GM19023 (cell line): ENCODE data around the gene TLNRD1.

Experiments
- ATAC-seq: cut with Tn5 transposase; IDR thresholded peaks from one replicate; pipeline ENCODE4 v1.9.1; 2021; ENCODE audit warnings: mild to moderate bottlenecking, moderate library complexity; ENCODE audit not compliant: unreplicated experiment

TLNRD1 gene

DNA sequence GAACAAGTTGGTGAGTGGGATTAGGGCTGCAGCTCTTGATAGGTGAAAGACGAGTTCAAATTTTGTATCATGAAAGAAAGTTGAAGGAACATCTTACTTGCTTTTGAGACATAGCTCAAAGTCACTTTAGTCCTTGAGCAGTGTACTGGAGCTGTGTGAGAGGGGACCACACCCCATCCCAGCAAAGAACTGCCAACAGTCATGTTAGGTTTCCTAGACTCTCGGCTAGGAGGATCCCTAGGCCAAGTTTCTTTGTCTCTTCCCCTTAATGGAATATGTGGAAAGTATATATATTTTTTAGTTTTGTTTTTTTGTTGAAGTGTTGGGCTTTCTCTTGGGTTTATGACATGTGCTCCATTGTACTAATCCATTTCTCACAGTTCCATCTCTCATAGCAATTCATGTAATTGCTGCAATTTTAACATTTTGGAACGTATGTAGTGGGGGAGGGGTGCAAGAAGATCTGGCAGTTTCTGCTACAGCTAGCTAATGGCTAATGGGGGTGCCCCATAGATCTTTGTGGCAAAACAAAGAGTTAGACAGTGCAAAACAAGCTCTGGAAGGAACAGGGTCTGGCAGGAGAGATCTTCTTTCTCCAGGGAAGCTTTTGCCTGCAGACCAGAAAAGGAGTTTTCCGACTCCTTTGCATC lies 25.1 kb downstream of the TLNRD1 start:
- no peak for ATAC-seq

DNA sequence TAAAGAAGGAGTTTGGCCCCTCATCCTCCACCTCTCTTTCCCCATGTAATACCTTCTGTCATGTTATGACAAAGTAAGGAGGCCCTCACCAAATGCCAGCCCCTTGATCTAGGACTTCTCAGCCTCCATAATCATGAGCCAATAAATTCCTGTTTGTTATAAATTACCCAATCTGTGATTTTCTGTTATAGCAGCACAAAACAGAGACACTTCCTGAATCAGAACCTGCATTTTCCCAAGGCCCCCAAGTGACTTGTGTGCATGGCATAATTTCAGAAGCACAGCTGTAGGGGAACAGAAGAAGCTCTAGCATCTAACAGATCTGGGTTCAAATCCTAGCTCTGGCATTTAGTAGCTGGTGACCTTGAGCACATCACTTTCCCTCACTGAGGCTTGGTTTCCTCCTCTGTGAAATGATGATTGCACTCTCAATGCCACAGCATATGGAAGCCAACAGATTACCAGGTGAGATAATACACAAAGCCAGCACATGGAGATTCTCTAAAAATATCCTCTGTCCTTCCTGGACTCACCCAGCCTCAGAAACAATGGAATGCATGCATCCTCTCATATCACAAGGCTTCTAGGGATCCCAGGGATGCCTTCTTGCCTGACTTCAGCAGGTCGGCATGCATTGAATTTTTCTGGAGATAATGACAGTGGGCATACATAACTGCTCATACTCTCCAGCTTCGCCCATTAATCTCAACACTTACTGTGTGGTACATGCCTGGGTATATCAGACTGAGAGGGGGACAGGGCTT lies 26.3 kb downstream of the TLNRD1 start:
- ATAC-seq, result no peak

DNA sequence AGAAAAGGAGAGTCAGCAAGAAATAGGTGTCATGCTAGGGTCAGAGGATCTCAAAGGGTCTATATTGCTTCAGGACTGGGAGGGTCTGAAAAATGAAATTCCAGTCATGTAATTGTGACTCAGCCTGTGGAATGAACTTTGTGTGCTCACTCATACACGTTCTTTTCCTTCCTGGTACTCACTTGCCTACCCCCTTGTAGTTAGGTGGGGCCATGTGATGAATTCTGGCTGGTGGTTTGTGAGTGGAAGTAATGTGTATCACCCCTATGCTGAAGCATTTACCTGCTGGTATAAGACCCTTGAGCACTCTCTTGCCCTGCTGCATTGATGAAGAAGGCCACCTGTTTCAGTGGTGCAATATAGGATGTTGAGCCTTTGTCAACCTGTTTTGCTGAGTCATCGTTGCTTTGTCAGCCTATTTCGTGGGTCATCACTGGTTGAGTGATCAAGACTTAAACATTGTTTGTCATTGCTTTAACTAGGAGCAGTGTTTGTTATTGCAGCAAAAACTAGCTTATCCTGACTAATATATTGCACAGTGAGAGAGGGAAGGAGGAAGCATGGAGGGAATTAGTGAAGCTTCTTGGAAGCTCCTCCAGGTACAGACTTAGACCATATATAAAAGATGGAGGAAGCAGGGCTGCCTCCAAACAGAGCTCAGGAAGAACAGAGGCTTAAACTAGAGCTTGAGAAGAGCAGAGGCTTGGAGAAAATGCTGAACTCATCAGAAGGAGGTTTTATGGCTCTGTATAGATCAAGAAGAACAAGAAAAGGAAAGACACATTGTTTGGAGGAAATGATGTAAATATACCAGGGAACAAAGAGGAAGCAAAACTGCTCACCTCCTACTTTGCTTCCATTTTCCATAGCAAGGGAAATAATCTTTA lies 28.9 kb downstream of the TLNRD1 start:
- no peak for ATAC-seq

DNA sequence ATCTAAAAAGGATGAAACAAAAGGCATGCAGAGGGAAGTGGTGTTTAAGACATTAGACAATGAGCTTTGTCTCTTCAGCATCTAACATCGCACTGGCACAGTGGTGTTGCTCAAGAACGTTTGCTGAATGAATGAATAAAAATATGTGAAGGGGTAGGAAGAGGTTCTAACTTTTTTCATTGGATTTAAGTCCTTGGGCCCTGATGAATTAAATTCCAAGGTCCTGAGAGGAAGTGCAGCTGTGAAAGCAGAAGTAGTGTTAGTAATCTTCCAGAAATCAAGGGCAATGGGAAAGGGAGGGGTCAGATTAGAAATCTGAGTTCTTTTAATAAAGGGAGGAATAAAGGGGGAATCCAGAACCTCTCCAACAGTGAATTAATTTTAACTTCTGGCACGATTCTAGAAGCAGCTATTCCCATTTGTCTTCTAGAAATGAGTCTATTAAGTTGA lies 29.6 kb downstream of the TLNRD1 start:
- no peak for ATAC-seq

DNA sequence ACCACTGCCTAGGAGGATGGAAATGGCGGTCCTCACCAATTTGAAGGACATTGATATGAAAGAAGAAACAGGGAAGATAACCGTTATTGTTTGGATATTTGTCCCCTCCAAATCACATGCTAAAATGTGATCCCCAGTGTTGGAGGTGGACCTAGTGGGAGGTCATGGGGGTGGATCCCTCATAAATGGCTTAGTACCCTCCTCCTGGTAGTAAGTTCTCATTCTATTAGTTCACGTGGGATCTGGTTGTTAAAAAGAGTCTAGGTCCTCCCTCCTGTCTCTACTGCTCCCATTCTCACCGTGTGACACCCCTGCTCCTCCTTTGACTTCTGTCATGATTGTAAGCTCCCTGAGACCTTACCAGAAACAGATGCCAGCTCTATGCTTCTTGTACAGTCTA lies 30.5 kb downstream of the TLNRD1 start:
- no peak for ATAC-seq

DNA sequence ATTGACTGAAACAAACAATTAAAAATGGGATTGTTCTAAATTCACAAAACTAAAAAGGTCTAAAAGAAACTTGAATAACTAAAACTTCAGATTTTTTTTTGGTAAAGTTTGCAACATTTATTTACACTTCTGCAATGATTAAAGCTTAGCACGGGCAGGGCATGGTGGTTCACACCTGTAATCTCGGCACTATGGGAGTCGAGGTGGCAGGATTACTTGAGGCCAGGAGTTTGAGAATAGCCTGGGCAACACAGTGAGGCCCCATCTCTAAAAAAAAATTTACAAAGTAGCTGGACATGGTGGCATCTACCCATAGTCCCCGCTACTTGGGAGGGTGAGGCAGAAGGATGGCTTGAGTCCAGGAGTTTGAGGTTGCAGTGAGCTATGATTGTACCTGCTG lies 31.6 kb downstream of the TLNRD1 start:
- ATAC-seq, result no peak

DNA sequence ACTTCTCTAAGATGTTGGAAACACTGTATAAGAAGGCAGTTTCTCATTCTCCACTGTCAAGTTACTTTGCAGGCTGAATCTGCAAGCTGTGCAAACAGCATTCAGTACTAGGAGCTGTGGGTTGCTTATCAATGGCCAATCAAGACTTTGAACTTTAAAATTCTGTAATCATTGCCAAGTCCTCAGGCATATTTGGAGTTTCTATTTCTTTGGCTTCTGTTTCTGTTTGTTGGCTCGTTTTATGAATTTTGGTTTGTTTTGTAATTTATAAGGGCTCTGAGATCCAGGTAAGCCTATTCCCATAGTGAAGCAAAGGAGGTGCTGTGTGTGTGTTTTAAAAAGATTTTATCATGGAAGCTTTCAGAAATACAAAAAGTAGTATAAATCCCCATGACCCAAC lies 32.1 kb downstream of the TLNRD1 start:
- no peak for ATAC-seq

DNA sequence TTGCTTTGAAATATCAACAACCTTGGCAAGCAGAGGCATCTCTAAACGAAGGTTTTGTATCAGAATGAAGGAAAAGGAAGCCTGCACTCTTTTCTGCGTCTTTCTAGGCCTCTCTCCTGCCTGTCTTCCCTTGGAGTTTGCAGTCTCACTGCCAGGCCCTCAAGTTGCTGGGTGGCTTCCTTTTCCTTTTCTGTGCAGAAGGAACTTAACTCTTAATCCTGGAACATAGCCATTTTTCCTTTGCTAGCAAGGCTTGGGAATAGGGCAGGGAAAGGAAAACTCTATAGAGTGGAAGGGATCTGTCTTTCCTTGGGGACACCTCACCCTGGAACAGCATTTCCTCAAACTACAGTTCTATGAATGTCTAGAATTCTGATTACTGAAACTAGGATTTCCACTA lies 32.8 kb downstream of the TLNRD1 start:
- ATAC-seq, result no peak

DNA sequence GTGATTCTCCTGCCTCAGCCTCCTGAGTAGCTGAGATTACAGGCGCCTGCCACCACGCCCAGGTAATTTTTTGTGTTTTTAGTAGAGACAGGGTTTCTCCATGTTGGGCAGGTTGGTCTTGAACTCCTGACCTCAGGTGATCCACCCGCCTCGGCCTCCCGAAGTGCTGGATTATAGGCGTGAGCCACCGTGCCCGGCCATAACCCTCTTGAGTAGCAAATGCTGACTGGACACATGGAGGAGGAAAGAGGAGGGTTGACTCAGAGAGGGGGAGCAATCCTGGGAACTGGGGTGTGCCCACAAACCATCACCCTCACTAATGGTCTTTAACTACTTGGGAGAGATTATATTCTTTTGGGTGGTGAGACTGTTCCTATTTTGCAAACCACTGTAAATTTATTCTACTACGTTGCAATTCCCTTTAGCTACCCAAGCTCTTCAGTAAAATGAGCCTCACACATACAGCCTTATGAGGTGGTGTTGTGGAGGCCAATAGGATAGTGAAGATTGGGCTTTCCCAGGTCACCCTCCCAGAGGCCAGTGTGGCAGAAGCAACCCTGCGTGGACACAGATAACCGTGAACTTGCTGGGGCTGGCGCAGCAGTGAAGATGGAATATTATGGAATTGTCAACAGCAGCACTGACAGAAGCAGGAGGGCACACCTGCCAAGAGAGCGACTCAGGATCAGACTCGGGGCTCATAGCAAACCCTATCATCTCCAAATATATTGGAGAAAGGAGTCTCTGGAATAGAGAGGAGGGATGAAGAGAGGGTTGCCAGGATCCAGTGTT lies 37.4 kb downstream of the TLNRD1 start:
- no peak for ATAC-seq

DNA sequence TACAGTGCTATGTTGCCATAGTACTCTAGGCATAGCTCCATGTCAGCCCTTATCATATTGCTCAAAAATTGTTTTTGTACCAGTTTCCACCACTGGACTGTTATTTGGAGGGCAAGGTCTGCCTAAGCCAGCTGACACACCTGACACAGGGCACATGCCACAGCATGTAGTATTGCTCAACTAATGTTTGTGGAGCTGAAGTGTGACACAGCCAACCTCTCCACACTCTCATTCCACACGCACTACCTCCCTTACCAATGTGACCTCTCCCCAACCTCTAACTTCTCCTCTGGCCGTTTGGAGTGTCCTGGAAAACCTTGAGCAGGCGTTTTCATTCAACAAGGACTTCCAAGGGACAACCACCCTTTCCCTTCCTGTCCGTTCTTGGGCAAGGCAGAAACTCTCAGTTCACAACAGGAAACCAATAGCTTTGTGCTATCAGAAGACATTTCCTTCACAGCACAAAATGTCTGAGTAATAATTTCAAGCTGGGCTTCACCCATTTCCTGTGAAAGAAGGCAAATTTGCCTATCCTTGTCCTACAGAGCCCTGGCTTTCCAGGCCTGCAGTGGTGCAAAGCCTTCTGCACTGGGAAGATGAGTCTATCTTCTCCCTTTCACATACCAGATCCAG lies 38.4 kb downstream of the TLNRD1 start:
- no peak for ATAC-seq

DNA sequence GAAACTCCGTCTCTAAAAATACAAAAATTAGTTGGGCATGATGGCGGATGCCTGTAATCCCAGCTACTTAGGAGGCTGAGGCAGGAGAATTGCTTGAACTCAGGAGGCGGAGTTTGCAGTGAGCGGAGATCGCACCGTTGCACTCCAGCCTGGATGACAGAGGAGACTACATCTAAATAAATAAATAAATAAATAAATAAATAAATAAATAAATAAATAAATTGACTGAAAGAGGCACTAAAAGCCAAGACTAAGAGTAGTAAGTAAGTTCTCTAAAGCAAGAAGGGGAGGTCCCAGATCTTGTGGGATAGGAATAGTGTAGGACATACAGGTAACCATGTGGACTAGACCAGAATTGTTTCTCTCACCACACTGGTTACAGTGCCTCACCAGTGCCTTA lies 40.0 kb downstream of the TLNRD1 start:
- no peak for ATAC-seq

DNA sequence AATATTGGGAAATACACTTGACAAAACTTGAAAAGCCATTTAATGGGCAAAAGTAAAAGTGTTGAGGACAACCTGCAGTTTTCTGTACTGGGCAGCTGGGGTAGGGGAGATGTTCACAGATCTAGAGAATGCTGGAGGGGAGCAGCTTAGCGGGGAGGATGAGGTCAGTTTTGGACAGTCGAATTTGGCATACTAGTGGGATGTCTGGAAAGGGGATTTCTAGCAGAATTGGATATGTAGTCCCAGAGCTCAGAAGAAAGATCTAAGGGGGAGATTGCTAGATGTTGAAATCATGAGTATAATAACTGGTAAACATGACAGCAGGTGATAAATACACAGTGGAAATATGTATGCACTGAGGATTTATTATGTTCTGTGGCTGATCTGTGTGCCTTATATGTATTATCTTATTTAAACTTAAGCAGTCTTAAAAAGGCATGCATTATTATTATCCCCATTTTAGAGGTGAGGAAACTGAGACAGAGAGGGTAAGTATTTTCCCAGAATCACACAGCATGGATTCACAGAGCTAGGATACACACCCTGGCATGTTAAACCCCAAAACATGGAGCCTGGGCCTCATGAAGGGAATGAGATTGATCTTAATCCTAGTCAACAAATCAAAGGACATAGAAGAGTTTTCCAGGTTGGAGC lies 42.7 kb downstream of the TLNRD1 start:
- no peak for ATAC-seq

DNA sequence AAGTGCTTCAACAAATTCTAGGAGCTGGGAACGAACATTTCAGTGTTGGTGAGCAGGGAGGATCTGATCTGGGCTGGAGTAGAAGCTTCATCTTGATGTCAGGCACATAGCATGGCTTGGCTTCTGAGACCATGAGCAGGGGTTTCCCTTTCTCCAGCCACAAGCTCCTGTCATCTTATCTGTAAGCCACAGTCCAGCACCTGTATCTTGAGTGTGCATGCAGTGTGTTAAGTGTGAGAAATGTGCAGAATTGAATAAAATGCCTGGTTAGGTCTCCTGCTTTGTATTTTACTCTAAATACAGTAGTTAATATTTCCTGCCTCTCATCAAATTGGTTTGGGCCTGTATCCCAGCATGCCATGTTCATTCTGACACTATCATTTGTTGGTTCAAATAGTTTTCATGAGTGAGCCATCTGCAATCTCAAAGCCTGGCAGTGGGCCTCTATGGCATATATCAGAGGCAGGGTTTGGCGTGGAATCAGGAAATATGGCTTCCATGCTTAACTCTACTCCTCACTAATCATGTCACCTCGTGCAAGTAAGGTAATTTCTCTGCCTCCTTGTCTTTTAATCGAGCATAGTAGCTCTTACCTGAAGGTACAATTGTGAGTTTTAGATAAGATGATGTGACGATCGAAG lies 43.3 kb downstream of the TLNRD1 start:
- ATAC-seq, result no peak

DNA sequence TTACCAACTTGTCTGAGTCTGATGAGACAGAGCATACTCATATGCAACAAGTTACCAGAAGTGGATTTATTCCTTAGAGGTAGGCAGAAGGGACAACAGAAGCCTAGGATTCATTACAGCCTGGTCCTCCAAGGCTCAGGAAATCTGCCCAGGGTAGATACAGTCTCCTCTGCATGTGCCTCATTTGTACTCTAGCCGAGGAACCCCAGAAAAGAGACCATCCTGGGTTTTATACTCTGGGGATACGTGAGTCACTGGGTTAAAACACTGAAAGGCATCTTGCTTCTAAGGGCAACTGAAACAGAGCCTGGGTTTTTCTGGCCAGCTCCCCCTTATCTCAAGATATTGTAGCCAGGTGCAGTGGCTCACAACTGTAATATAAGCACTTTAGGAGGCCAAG lies 45.6 kb downstream of the TLNRD1 start:
- no peak for ATAC-seq

DNA sequence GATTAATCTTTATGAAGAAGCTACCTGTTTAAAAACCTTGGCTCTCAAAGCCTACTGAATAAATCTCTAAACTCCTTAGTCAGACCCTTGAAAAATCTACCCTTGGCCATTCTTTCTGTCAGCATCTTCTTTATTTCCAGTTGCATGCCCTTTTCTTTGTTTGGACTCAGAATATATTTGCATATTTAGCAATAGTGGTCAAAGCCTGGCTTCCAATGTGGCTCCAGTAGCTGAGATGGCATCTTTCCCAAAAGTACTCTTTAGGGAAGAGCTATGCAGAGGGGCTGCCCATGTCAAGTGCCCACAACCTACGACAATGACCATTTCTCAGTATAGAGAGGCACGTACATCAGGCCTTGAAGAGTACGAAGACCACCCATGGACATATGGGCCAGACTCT lies 47.2 kb downstream of the TLNRD1 start:
- no peak for ATAC-seq

DNA sequence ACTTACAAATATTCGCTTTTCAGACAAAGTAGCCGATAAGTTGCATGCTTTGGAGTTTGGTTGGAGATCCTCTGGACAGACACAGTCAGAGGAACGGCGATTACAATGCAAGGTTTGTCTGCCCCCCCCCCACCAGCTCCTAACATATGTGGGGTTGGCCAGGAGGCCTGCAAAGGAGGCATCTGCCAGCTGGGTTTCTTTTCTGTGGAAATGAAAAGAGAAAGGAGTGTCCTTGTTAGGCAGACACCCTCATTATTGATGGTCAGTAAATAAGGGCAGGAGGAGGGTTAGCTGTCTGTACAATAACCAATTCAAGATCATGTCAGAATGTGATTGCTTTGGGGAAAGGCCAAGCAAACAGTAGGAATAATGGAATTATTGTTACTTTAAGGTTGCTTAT lies 49.1 kb downstream of the TLNRD1 start:
- ATAC-seq, result no peak

DNA sequence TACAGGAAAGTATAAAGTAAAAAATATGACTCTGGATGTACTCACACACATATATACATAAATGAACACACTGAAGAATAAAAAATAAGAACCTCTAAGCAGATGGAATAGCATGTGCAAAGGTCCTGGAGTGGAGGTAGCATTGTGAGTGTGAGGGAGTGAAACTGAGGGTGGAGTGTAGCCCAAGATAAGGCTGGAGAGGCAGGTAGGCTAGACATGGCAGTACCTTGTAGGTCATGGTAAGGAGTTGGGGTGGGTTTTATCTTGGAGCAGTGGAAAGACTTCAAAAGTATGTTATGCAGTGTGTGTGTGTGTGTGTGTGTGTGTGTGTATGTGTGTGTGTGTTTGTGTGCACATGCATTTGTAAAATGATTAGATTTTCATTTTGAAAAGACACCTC lies 49.5 kb downstream of the TLNRD1 start:
- ATAC-seq, result no peak

DNA sequence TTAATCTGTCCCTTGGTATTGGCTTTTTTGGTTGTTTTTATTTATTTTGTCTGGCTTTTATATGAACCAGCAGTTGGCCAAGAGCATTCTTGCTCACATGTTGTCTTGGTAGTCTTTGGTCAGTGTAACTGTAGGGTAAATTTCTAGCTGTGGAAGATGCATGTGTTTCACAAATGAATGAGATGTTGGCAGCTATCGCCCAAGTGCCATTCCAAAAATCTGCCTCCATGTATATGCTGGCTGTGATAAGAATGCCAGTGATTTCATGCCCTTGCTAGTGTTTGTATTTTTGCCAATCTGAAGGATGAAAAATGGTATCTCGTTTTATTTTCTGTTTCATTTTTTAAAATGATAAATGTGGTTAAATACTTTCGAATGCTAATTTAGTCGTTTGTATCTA lies 50.1 kb downstream of the TLNRD1 start:
- ATAC-seq, result no peak

DNA sequence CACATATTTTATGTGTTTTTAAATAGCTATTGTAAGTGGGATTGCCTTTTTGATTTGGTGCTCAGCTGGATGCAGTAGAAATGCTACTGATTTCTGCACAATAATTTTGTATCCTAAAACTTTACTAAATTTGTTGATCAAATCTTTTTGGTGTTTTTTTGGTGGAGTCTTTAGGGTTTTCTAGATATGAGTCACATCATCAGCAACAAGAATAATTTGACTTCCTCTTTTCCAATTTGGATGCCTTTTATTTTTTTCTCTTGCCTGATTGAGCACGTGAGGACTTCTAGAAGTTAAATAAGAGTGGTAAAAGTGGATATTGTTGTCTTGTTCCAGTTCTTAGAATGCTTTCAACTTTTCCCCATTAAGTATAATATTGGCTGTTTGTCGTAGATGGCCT lies 51.3 kb downstream of the TLNRD1 start:
- no peak for ATAC-seq
